Measurements from ENCODE around the gene PPM1F. TPM values are rescaled to one million over a fixed set of nuclear protein-coding genes. Genes with fewer than 3 reads are reported as not detected.

PPM1F gene
- polyA plus RNA-seq, 1 donor (not counting 4 experiments of a cell fraction or from before 2014, with no cell fraction given) = 18.2 TPM

- FAIRE-seq (no peak), DNase-seq (ENCODE audit: low read depth, low spot score) (no peak)
- Histone ChIP-seq H3K79me2 (ENCODE audit: control insufficient read depth, insufficient read depth, low read length) (peaks cover 4% of the 10 kb centered on the region), H3K27me3 (ENCODE audit: control insufficient read depth, extremely low read depth, insufficient read depth, low read length) (no peaks in the 10 kb centered on the region), H3K36me3 (ENCODE audit: control insufficient read depth in 2 of 2, extremely low read depth in 1 of 2, insufficient read depth in 2 of 2, low read length in 2 of 2) (peaks cover 49 to 60% of the 10 kb centered on the region in 2 experiments), H3K9me1 (ENCODE audit: control insufficient read depth, extremely low read depth, insufficient read depth, low read length) (no peaks in the 10 kb centered on the region), H3K4me3 (ENCODE audit: control insufficient read depth in 2 of 3, extremely low read depth in 1 of 3, insufficient read depth in 2 of 3, low read depth in 1 of 3, low read length in 3 of 3) (no peak overlapping the region), H3K4me2 (ENCODE audit: control insufficient read depth, extremely low read depth, insufficient read depth, low read depth, low read length) (no peak overlapping the region), H3K4me1 (ENCODE audit: control insufficient read depth, extremely low read depth, insufficient read depth, low read length) (peaks cover 6% of the 10 kb centered on the region), H3K9ac (ENCODE audit: control insufficient read depth, extremely low read depth, insufficient read depth, low read length) (no peak overlapping the region), H3K9me3 (ENCODE audit: control insufficient read depth, low read depth, low read length) (no peaks in the 10 kb centered on the region), H3K27ac (ENCODE audit: control insufficient read depth, insufficient read depth, low read length) (no peak overlapping the region), H2AFZ (ENCODE audit: control insufficient read depth, low read length) (no peak overlapping the region), H4K20me1 (ENCODE audit: control insufficient read depth, extremely low read depth, insufficient read depth, low read length) (peaks cover 5% of the 10 kb centered on the region)
- TF ChIP-seq, protein P1, sequence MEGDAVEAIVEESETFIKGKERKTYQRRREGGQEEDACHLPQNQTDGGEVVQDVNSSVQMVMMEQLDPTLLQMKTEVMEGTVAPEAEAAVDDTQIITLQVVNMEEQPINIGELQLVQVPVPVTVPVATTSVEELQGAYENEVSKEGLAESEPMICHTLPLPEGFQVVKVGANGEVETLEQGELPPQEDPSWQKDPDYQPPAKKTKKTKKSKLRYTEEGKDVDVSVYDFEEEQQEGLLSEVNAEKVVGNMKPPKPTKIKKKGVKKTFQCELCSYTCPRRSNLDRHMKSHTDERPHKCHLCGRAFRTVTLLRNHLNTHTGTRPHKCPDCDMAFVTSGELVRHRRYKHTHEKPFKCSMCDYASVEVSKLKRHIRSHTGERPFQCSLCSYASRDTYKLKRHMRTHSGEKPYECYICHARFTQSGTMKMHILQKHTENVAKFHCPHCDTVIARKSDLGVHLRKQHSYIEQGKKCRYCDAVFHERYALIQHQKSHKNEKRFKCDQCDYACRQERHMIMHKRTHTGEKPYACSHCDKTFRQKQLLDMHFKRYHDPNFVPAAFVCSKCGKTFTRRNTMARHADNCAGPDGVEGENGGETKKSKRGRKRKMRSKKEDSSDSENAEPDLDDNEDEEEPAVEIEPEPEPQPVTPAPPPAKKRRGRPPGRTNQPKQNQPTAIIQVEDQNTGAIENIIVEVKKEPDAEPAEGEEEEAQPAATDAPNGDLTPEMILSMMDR (optimal IDR thresholded peaks at IDR 0.05 in 1 of 3, IDR thresholded peaks at IDR 0.05 in 1 of 3, conservative IDR thresholded peaks at IDR 0.05 in 1 of 3; ENCODE audit: extremely low read depth in 1 of 3, insufficient read depth in 2 of 3, low read length in 3 of 3) = peak; percentile 71 to 95 (median 88)
- TF ChIP-seq EZH2 (IDR thresholded peaks at IDR 0.05; ENCODE audit: low read length) = no peak
- dilution Hi-C loops (cut with MboI; ENCODE audit: extremely low pct_ligation_motif_present, low sequenced_read_pairs) = no loop called here
Measured at GRCh38 chr22:21972293-21972779, 19.7 kb upstream of the PPM1F start.

- H3K36me3 ChIP-seq (ENCODE audit: control insufficient read depth in 2 of 2, extremely low read depth in 1 of 2, insufficient read depth in 2 of 2, low read length in 2 of 2) = peaks cover 53 to 64% of the 10 kb centered on the region in 2 experiments
- H3K27ac ChIP-seq (ENCODE audit: control insufficient read depth, insufficient read depth, low read length) = no peak overlapping the region
- H3K9ac ChIP-seq (ENCODE audit: control insufficient read depth, extremely low read depth, insufficient read depth, low read length) = no peak overlapping the region
- H4K20me1 ChIP-seq (ENCODE audit: control insufficient read depth, extremely low read depth, insufficient read depth, low read length) = peaks cover 5% of the 10 kb centered on the region
- no peak overlapping the region for H2AFZ ChIP-seq (ENCODE audit: control insufficient read depth, low read length)
- H3K79me2 ChIP-seq (ENCODE audit: control insufficient read depth, insufficient read depth, low read length) = peaks cover 4% of the 10 kb centered on the region
- no peaks in the 10 kb centered on the region for H3K9me1 ChIP-seq (ENCODE audit: control insufficient read depth, extremely low read depth, insufficient read depth, low read length)
- no peaks in the 10 kb centered on the region for H3K27me3 ChIP-seq (ENCODE audit: control insufficient read depth, extremely low read depth, insufficient read depth, low read length)
- dilution Hi-C loops (cut with MboI; ENCODE audit: extremely low pct_ligation_motif_present, low sequenced_read_pairs) = no loop called here
- no peaks in the 10 kb centered on the region for H3K9me3 ChIP-seq (ENCODE audit: control insufficient read depth, low read depth, low read length)
- TF ChIP-seq EZH2 (IDR thresholded peaks at IDR 0.05; ENCODE audit: low read length) = no peak
- H3K4me3 ChIP-seq (ENCODE audit: control insufficient read depth in 2 of 3, extremely low read depth in 1 of 3, insufficient read depth in 2 of 3, low read depth in 1 of 3, low read length in 3 of 3) = no peak overlapping the region
- H3K4me1 ChIP-seq (ENCODE audit: control insufficient read depth, extremely low read depth, insufficient read depth, low read length) = peaks cover 6% of the 10 kb centered on the region
- FAIRE-seq (no peak), DNase-seq (ENCODE audit: low read depth, low spot score) (no peak)
- no peak overlapping the region for H3K4me2 ChIP-seq (ENCODE audit: control insufficient read depth, extremely low read depth, insufficient read depth, low read depth, low read length)
Measured at GRCh38 chr22:21971858-21972275, 19.2 kb upstream of the PPM1F start.

All from keratinocyte (primary cell).